Fibroblast of mammary gland (primary cell): ENCODE data around the gene GPR39.

ENCODE experiments used
- DNase-seq: peaks from one replicate; pipeline ENCODE4 v3.0.0-alpha.2; 2010; ENCODE audit warnings: low read depth
- H3K4me3 ChIP-seq: 2 replicates; pipeline ENCODE4 v1.5.1; 2011; ENCODE audit warnings: low read depth, mild to moderate bottlenecking, low read length, moderate library complexity; ENCODE audit not compliant: control insufficient read depth
- CTCF ChIP-seq: conservative IDR thresholded peaks from 2 replicates; pipeline ENCODE4 v1.5.1; 2011; ENCODE audit warnings: low read depth, low read length, inconsistent platforms; ENCODE audit not compliant: control insufficient read depth, insufficient read depth

Gene GPR39

DNA sequence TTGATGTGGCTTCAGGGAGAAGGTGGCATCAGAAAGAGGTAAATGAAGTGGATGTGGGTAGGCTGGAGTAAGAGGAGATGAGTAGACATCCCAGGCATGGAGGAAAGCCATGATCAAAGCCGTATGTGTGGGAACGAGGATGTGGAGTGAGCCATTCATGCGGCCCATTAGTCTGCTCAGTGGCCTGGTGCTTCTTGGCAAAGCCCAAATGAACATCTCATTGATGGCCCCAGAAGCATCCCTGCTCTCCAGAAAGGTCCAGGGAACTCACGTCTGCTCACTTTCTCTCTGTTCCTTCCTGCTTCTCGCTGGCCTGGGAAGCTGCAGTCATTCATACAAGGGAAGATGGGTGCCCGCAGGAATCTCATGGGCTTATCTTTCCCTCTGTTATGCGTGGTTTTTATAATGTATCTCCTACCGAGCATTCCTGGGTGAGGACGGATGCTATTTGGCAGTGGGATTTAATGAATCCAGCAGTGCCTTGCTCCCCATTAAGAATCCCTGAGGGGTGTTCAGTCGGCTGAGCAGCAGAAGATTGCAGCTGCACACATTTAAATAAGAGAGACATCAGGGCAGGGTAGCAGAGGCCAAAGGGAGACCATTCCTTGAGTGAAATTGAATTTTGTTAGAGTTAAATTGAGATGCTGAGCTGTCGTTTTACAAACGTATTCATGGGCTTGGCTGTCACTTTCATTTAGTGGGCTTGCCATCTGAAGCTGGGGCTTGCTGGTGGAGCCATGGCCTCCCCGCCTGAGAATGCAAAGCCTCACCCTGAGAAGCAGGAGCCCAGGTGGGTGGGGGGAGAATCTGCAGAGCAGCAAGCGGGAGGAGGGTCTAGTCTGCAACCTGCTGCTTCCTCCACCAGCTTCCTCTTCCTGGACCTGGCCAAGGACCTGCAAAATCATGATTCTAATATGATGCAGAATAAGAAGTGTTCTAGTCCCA is 188.9 kb downstream of the GPR39 start:
- no peak for DNase-seq
- TF ChIP-seq CTCF: no peak
- no peak overlapping the region for H3K4me3 ChIP-seq

DNA sequence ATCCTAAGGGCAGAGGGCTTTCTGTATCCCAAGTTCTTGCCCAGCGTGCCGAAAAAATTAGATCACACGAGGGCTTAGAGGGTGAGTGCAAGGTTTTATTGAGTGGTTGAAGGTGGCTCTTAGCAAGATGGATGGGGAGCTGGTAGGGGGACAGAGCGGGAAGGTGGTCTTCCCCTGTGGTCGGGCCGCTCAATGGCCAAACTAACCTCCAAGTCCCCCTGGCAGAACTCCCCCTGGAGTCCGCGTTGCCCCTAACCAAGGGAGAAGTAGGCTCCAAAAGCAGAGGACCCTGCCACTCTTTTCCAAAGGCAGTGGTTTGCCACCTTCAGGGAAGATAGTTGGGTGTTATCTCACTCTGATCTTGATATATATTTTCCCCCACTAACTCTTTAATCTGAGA is 190.0 kb downstream of the GPR39 start:
- DNase-seq: no peak
- TF ChIP-seq CTCF: no peak
- no peak overlapping the region for H3K4me3 ChIP-seq

- TF ChIP-seq CTCF: no peak
- DNase-seq: no peak
- H3K4me3 ChIP-seq: no peak overlapping the region
Observed at GRCh38 chr2:132607426-132608090, 191.0 kb downstream of the GPR39 start.

GRCh38 chr2:132608311-132608710 is 191.7 kb downstream of the GPR39 start:
- TF ChIP-seq CTCF: no peak
- no peak overlapping the region for H3K4me3 ChIP-seq
- no peak for DNase-seq

DNA sequence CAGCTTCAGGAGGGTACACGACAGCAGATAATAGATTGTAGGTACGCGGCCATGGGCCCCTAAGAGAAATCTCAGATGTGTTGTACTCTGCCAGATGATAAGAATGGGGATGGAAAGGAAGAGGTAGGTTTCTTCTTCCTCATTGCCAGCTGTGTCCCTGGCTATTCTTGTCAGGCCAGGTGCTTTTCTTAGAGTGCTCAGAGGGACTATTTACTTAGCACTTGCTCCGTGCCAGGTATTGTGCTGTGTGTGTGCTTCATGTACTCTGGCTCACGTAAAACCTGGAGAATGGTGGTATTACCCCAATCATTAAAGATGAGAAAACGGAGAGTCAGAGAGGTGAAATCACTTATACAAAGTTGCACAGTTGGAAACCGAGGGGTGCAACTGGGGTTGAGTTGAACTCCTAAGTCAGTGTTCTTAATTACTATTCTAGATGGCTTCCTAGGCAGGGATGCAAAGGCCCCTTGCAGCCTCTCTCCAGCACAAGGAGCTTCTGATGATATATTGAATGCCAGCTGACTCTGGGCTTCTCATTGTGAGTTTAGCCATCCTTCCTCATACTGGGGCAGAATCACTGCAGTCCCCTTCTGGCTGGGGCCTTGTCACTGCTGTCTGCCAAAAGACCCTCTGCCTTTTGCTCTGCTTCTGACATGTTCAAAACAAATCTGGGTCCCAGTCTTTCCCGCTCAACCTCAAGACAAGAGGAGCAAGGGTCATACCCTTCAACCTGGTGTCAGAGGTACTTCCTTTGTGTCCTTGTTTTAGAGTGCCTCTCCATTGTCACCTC is 192.7 kb downstream of the GPR39 start:
- DNase-seq: no peak
- TF ChIP-seq CTCF: no peak
- H3K4me3 ChIP-seq: no peak overlapping the region

GRCh38 chr2:132611719-132612118 is 195.1 kb downstream of the GPR39 start:
- H3K4me3 ChIP-seq: no peak overlapping the region
- no peak for TF ChIP-seq CTCF
- no peak for DNase-seq
